GM06990 (cell line): Measurements from ENCODE around the gene GGTLC1.

Experiments used
- DNase-seq: peaks from one replicate; pipeline ENCODE4 v3.0.0-alpha.2; 2011; ENCODE audit not compliant: insufficient read length; ENCODE audit errors: extremely low read depth
- H3K27me3 ChIP-seq: replicated peaks from 2 replicates; pipeline ENCODE4 v1.6.0; 2011; ENCODE audit warnings: low read length; ENCODE audit not compliant: control insufficient read depth, insufficient read depth
- H3K36me3 ChIP-seq: 2 replicates; pipeline ENCODE4 v1.5.1; 2011; ENCODE audit warnings: low read length; ENCODE audit not compliant: control insufficient read depth, insufficient read depth
- H3K4me3 ChIP-seq: replicated peaks from 2 replicates; pipeline ENCODE4 v1.5.1; 2011; ENCODE audit warnings: low read depth, mild to moderate bottlenecking, control low read depth, low read length
- CTCF ChIP-seq: IDR thresholded peaks from 2 replicates; pipeline ENCODE4 v1.5.1; 2011; ENCODE audit warnings: low read length, control low read depth, mild to moderate bottlenecking, inconsistent platforms; ENCODE audit not compliant: insufficient read depth, poor library complexity, severe bottlenecking

GGTLC1 gene

GRCh38 chr20:23946206-23946605, 42.4 kb downstream of the GGTLC1 start:
- no peaks in the 10 kb centered on the region for H3K36me3 ChIP-seq
- no peak overlapping the region for H3K4me3 ChIP-seq
- DNase-seq = no peak
- TF ChIP-seq CTCF = no peak
- no peaks in the 10 kb centered on the region; the same call in 1 of the 2 replicates for H3K27me3 ChIP-seq

DNA sequence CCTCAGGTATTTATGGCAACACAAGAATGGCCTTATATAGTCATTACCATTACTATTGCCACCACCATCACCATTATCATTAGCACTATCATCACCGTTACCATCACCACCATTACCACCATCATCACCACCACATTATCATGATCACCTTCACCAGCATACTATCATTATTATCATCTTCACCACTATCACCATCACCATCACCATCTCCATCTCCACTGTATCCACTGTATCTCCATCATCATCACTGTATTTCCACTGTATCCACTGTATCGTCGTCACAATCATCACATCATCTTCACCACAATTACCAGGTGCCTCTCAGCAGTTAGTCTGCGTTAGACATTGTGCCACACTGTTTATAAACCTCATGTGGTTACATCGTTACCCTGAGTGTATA, 45.3 kb downstream of the GGTLC1 start:
- Histone ChIP-seq H3K27me3 (no peaks in the 10 kb centered on the region; the same call in 1 of the 2 replicates), H3K36me3 (no peaks in the 10 kb centered on the region), H3K4me3 (no peak overlapping the region)
- TF ChIP-seq CTCF = no peak
- DNase-seq = no peak

- no peaks in the 10 kb centered on the region for H3K27me3 ChIP-seq
- DNase-seq = no peak
- no peak overlapping the region for H3K4me3 ChIP-seq
- TF ChIP-seq CTCF = no peak
- H3K36me3 ChIP-seq = no peaks in the 10 kb centered on the region
Measured at GRCh38 chr20:23939641-23940040, 48.9 kb downstream of the GGTLC1 start.

GRCh38 chr20:23939063-23939462, 49.5 kb downstream of the GGTLC1 start:
- no peaks in the 10 kb centered on the region for H3K36me3 ChIP-seq
- TF ChIP-seq CTCF = no peak
- H3K27me3 ChIP-seq = no peaks in the 10 kb centered on the region
- DNase-seq = no peak
- H3K4me3 ChIP-seq = no peak overlapping the region

GRCh38 chr20:23938118-23938438, 50.5 kb downstream of the GGTLC1 start:
- Histone ChIP-seq H3K27me3 (no peaks in the 10 kb centered on the region), H3K4me3 (no peak overlapping the region), H3K36me3 (no peaks in the 10 kb centered on the region)
- no peak for DNase-seq
- no peak for TF ChIP-seq CTCF
